ENCODE measurements around the gene APBB3.

Gene APBB3

GRCh38 chr5:140600096-140600495 is 35.7 kb upstream of the APBB3 start:
- H3K4me3 ChIP-seq (ENCODE audit: low read depth, low read length) = no peak overlapping the region
- H3K36me3 ChIP-seq (ENCODE audit: control insufficient read depth in 2 of 2, insufficient read depth in 1 of 2, low read length in 2 of 2) = no peaks in the 10 kb centered on the region
- TF ChIP-seq ZNF664 (tag by site-specific recombination; IDR thresholded peaks at IDR 0.05) = no peak
- TF ChIP-seq ZFP37 (tag by site-specific recombination; IDR thresholded peaks at IDR 0.05) = no peak
- TF ChIP-seq KLF16 (tag by site-specific recombination; IDR thresholded peaks at IDR 0.05) = no peak
- TF ChIP-seq ZNF639 (tag by site-specific recombination; IDR thresholded peaks at IDR 0.05) = no peak
- TF ChIP-seq ZNF626 (tag by site-specific recombination; IDR thresholded peaks at IDR 0.05) = no peak
- TF ChIP-seq ZNF629 (tag by site-specific recombination; IDR thresholded peaks at IDR 0.05) = no peak
- no peak for TF ChIP-seq ZNF274 (IDR thresholded peaks at IDR 0.05; ENCODE audit: low read length)
- TF ChIP-seq ZNF274 (tag by site-specific recombination; IDR thresholded peaks at IDR 0.05; ENCODE audit: borderline replicate concordance) = no peak
- no peak for TF ChIP-seq EGR2 (tag by site-specific recombination; IDR thresholded peaks at IDR 0.05; ENCODE audit: low read depth)
- TF ChIP-seq ZNF791 (tag by site-specific recombination; IDR thresholded peaks at IDR 0.05) = no peak
- TF ChIP-seq ZNF571 (tag by site-specific recombination; IDR thresholded peaks at IDR 0.05) = no peak
- TF ChIP-seq ZNF148 (tag by site-specific recombination; IDR thresholded peaks at IDR 0.05; ENCODE audit: borderline replicate concordance) = no peak
- TF ChIP-seq SP7 (tag by site-specific recombination; IDR thresholded peaks at IDR 0.05) = no peak
- TF ChIP-seq ZNF473 (tag by site-specific recombination; IDR thresholded peaks at IDR 0.05) = no peak
- no peak for TF ChIP-seq ZNF792 (tag by site-specific recombination; IDR thresholded peaks at IDR 0.05)
- TF ChIP-seq PATZ1 (tag by site-specific recombination; IDR thresholded peaks at IDR 0.05) = no peak
- TF ChIP-seq TRIM28 (IDR thresholded peaks at IDR 0.05; ENCODE audit: borderline replicate concordance, low read length) = no peak
- H3K4me1 ChIP-seq (ENCODE audit: control insufficient read depth, insufficient read depth, low read length) = peaks cover 8% of the 10 kb centered on the region; the same call in 1 of the 2 replicates
- POLR2A ChIA-PET = interaction anchor here (0.6 to 1.6 kb wide), 2 partner anchors 48 to 131 kb away, joined by 6 to 8 read pairs; partner anchors contain the start of genes IK and NDUFA2
- CTCF ChIA-PET = interaction anchor here (0.6 to 1.1 kb wide), 2 partner anchors 12 to 132 kb away, joined by 3 to 4 read pairs; no protein-coding TSS in a partner anchor
- H3K27ac ChIP-seq (ENCODE audit: extremely low read depth, low read depth, low read length) = no peak overlapping the region
- H3K9me3 ChIP-seq (ENCODE audit: control insufficient read depth, insufficient read depth, low read depth, low read length) = no peaks in the 10 kb centered on the region

GRCh38 chr5:140598836-140599235 is 34.4 kb upstream of the APBB3 start:
- peaks cover 8% of the 10 kb centered on the region; the same call in 1 of the 2 replicates for H3K4me1 ChIP-seq (ENCODE audit: control insufficient read depth, insufficient read depth, low read length)
- H3K36me3 ChIP-seq (ENCODE audit: control insufficient read depth in 2 of 2, insufficient read depth in 1 of 2, low read length in 2 of 2) = no peaks in the 10 kb centered on the region
- CTCF ChIA-PET = no interaction called here
- H3K4me3 ChIP-seq (ENCODE audit: low read depth, low read length) = no peak overlapping the region
- no peak overlapping the region for H3K27ac ChIP-seq (ENCODE audit: extremely low read depth, low read depth, low read length)
- no peaks in the 10 kb centered on the region for H3K9me3 ChIP-seq (ENCODE audit: control insufficient read depth, insufficient read depth, low read depth, low read length)
- POLR2A ChIA-PET = interaction anchor here (1.6 kb wide), 1 partner anchor 49 kb away, joined by 6 read pairs; the partner anchor contains the start of genes IK and NDUFA2
- TF ChIP-seq ZNF391 (tag by site-specific recombination; IDR thresholded peaks at IDR 0.05; ENCODE audit: borderline replicate concordance, low read depth) = no peak
- TF ChIP-seq ZNF639 (tag by site-specific recombination; IDR thresholded peaks at IDR 0.05) = no peak
- no peak for TF ChIP-seq ZNF350 (tag by site-specific recombination; IDR thresholded peaks at IDR 0.05)
- TF ChIP-seq HIC1 (tag by site-specific recombination; IDR thresholded peaks at IDR 0.05) = no peak
- no peak for TF ChIP-seq KLF7 (tag by site-specific recombination; IDR thresholded peaks at IDR 0.05; ENCODE audit: borderline replicate concordance)
- TF ChIP-seq ZNF404 (tag by site-specific recombination; IDR thresholded peaks at IDR 0.05) = no peak
- TF ChIP-seq ZNF600 (tag by site-specific recombination; IDR thresholded peaks at IDR 0.05) = no peak
- TF ChIP-seq ZFP37 (tag by site-specific recombination; IDR thresholded peaks at IDR 0.05) = no peak
- no peak for TF ChIP-seq ZFHX2 (tag by site-specific recombination; conservative IDR thresholded peaks at IDR 0.05)
- TF ChIP-seq ZNF658 (tag by site-specific recombination; IDR thresholded peaks at IDR 0.05) = no peak
- no peak for TF ChIP-seq ZNF76 (tag by site-specific recombination; IDR thresholded peaks at IDR 0.05; ENCODE audit: borderline replicate concordance, low read depth)
- no peak for TF ChIP-seq FEZF1 (tag by site-specific recombination; IDR thresholded peaks at IDR 0.05)
- no peak for TF ChIP-seq ZXDB (tag by site-specific recombination; IDR thresholded peaks at IDR 0.05)
